8988T (cell line): ENCODE data around the gene CCND1.

Experiments
- DNase-seq: peaks from one replicate; pipeline ENCODE4 v3.0.0; 2011

CCND1 gene

DNA sequence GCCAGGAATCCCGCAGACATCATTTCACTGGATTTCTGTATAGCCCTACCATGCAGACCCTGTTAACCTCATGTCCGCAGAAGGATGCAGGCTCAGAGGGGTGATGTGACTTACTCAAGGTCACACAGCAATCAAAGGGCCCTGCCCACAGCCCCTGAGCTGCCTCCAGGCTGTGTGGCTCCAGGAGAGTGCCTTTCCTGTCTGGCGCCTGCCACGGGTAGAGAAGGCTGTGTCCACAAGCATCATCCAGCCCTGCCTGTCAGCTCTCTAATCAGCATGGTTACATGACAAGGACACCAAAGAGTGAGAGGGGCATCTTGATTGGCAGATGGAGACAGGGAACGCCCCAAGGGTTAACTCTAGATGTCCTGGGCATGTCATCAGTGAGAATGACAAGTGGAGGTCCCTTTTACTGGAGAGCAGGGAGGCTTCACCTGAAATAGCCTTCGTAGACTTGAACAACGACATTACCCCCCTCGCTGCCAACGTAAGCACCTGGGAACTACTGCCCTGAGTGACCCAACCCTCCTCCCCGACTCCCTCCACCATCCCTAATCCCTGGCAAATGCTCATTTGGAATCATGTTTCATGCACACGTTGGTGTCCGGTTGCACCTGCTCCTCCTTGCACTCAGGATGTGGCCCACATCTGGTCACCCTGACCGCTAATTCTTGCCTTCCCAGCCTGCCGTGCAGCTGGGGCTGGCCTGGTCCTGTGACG lies 56.0 kb downstream of the CCND1 start:
- DNase-seq, result no peak

DNA sequence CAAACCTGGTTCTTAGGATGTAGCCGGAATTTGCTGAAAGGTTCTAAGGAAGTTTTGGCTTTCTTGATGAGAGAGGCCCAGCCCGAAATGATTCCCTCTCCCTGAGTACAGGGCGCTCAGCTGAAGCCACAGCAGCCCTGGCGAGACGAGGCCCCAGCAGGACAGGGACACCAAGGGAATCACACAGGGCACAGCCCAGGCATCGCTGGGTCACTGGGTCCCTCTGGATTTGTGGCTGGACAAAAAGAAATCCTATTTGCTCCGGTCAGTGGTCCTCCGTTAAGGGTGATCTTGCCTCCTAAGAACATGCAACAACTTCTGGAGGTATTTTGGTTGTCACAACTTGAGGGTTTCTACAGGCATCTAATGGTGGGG lies 56.5 kb downstream of the CCND1 start:
- no peak for DNase-seq

DNA sequence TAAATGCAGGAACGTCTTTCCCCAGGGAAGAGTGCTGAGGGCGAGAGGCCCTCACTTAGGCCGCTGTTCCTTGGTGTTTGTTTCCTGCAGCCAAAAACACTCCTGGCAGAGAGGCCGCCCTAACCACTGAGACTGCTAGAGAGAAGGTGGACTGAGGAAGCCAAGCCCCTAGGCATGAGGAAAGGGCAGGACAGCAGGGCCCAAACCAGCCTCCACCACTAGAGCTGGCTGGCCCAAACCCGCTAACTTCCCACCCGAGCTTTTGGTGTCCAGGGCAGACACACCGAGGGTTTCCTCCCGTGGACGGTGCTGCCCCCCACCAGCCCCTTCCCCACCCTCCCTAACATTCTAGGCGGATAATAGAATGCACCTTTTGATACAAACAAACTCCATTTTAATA lies 56.9 kb downstream of the CCND1 start:
- no peak for DNase-seq

DNA sequence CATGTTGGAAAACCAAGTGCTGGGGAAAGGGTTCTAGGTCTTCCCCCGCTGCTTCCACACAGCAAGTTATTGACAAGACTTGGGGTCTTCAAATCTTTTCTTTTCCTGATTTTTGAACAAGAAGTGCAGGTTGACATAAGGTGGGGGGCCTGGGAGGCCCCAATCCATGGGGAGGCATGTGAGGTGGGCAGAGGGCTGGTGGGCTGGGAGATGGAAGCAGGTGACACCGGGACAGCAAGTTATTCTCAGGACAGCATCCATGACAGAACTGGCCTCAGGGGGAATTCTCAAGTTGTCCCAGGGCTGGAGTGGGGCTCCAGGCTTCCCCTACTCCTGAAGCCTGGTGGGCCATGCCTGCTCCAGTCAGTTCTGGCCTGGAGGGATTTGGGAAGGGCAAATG lies 57.4 kb downstream of the CCND1 start:
- DNase-seq, result no peak

DNA sequence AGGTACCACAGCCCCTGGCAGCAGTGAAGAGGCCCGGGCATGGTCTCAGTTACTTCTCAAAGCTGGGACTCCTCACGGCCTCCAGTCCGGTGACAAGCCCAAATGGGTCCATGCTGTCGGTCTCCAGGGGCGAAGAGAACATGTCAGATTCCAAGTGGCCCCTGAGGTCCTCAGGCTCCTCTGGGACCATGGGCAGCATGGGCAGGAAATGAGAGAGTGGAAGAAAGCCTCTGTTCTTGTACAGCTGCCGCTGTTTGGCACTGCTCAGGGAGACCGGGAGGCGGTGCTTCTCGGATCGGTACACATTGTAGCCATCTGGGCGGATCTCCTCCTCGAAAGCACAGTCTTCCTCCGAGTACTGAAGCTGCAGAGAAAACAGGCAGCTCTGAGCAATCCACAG lies 58.3 kb downstream of the CCND1 start:
- no peak for DNase-seq

DNA sequence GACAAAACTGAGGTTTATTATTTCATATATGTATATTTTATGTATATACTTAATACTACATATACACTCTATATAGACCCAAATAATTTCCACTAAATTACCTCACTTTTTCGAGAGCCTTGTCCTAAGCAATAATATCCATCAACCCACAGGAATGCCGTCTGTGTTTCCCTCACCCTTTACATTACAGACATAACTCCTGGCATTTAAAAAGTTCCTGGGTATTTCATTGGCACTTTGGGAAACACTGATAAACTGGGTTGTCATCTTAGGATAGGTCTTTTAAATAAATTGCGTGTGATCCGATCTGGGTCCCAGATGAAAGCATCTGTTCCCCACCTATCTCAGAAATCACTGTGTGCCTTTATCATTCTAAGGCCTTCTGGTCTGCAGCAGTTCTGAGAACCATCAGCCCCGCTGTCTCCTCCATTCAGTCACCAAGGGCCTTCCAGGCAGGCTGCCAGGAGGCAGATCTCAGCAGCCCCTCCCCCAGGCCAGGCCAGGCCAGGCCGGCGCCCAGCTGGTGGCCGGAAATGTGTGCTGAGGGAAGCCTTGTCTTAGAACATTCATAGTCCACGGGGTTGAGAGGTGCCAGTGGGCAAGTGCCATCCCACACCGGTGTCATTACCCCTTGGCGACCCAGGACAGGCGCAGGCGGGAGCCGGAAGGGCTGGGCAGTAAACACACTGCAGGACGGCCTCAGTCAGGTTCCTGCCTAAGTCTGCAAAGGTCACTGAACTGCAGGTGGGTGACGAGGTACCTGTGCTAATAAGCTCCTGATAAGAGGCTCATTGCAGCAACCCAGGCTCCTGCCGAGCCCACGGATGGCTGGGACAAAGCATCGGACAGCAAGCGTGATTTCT lies 59.6 kb downstream of the CCND1 start:
- DNase-seq, result no peak

DNA sequence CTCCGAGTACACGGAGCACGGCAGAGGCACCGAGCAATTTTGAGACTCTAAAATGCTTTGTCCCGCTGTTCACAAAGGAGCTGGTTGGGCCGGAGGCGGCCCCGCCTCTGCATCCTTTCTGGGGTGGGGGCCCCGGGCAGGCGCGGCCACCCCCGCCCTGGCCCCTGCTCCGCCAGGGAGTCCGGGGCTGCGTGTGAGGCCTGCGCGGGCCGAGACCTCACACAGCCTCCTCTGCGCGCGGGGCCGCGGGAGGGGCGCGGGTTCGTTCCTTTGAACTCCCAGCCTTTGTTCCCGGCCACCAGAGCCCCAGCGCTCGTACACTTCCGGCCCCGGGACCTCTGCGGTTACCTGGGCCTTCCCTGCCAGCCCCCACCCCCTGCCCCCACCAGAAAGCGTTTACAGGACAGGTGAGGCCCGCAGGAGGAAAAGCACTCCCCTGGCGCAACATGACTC lies 61.3 kb downstream of the CCND1 start:
- DNase-seq, result no peak

DNA sequence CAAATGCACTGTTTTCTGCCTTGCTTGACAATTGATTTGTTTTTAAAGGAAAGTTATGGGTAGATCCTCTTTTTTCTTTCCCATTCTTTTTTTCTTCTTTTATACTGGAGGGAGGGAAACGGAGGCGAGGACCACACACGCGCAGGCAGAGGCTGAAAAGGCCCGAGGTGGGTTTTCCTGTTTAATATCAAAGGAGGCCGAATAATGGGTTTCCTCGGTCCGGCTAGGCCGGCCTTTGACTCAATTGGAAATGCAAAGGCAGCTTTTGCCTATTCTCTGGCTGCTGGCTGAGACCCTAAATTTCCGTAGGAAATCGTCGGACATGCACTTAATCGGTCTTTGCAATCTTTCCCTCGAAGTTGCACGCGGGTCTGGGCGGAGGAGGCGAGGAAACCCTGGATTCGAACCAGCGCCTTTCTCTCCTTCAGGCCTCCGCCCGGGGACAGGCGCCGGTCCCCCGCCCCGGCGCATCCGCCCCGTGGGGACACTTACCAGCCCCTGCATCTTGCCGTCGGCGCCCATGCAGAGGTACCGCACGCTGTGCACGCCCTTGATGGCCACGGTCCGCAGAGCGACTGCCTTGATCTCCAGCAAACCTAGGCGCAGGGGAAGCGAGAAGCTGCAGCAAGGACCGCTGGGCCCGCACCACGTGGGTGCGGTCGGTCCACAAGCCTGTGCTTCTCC lies 62.0 kb downstream of the CCND1 start:
- no peak for DNase-seq

DNA sequence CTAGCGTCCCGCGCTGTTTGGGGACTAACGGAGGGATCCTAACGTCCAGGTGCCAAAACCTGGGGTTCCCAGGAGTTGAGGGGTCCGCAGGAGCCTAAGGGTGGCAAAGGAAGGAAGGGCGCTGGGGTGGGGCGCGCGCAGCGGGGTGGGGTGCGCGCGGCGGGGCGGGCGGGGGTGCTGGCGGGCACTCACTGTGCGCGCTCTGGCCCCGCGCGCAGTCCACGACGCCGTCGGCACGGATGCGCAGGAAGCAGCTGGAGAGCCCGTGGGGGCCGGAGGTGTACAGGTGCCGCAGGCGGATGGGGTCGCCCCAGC lies 62.5 kb downstream of the CCND1 start:
- no peak for DNase-seq
